HepG2 (cell line): ENCODE data around the gene ZNF683. TPM values are rescaled to one million over a fixed set of nuclear protein-coding genes. Genes with fewer than 3 reads are reported as not detected.

Experiments used
- ATAC-seq: fragments of 200-7000 bp; cut with Tn5 transposase; 3 replicates; pipeline ENCODE4 v1.9.1; 2020; ENCODE audit warnings: mild to moderate bottlenecking, moderate library complexity
- BruUV-seq: library from RNA; stranded (reverse); fragments of 400-500 nt; replicated peaks from 2 replicates; lab custom pipeline; 2021; lab: Mats Ljungman, UMichigan
- CTCF ChIA-PET: fragments of 300-600 bp; formaldehyde crosslinking; extraction: SDS; loops from one replicate; lab custom pipeline; 2021; ENCODE audit warnings: low total read pairs, inconsistent platforms, low intra/inter-chr PET ratio; lab: Yijun Ruan, JAX
- POLR2A ChIA-PET: fragments of 350-600 bp; sonication (Branson Sonifier 250); formaldehyde crosslinking; loops from one replicate; lab custom pipeline; 2020; ENCODE audit warnings: antibody characterized with exemption, inconsistent platforms; lab: Yijun Ruan, JAX
- DNase-seq: peaks from one replicate; pipeline ENCODE4 v3.0.0-alpha.2; 2015; ENCODE audit warnings: low spot score
- FAIRE-seq: peaks from 3 replicates; lab custom pipeline; 2011; peaks lifted over from hg19 to GRCh38; lab: Jason Lieb, UNC
- H2AFZ ChIP-seq: one replicate; pipeline ENCODE4 v1.6.1; 2011; ENCODE audit warnings: low read length, inconsistent platforms
- H3K27ac ChIP-seq: fragments of 300-600 bp; 3 replicates; pipeline ENCODE4 v1.8.0; 2011; ENCODE audit warnings: mixed run types, mild to moderate bottlenecking, mixed read lengths, low read length, inconsistent platforms; ENCODE audit not compliant: insufficient read depth; ENCODE audit errors: extremely low read length
- H3K27me3 ChIP-seq, 2 experiments: fragments of 200-600 bp in 1 of 2; 2 replicates in 1 of 2; 3 replicates in 1 of 2; pipeline versions ENCODE4 v1.6.0 to v1.8.0; 2011; ENCODE audit warnings: low read length in 2 of 2, mild to moderate bottlenecking in 2 of 2, moderate library complexity in 2 of 2, inconsistent platforms in 1 of 2; ENCODE audit not compliant: insufficient read depth in 2 of 2, control insufficient read depth in 1 of 2
- H3K36me3 ChIP-seq, 2 experiments: fragments of 200-600 bp in 1 of 2; replicated peaks in 1 of 2; 2 replicates in 1 of 2; 3 replicates in 1 of 2; pipeline versions ENCODE4 v1.5.1 to v1.8.0; 2011; ENCODE audit warnings: low read length in 2 of 2, inconsistent platforms in 1 of 2; ENCODE audit not compliant: insufficient read depth in 2 of 2, control insufficient read depth in 1 of 2
- H3K4me1 ChIP-seq: 2 replicates; pipeline ENCODE4 v1.5.1; 2012; ENCODE audit warnings: low read length, inconsistent platforms; ENCODE audit not compliant: insufficient read depth
- H3K4me2 ChIP-seq: 2 replicates; pipeline ENCODE4 v1.6.0; 2011; ENCODE audit warnings: low read depth, low read length, inconsistent platforms
- H3K4me3 ChIP-seq, 3 experiments: fragments of 200-600 bp in 1 of 3; sonication (generic), shearing (Covaris generic) in 1 of 3; replicated peaks in 1 of 3; 2 replicates each; pipeline ENCODE4 v1.5.1; 2011 to 2016; ENCODE audit warnings: low read length in 3 of 3, inconsistent platforms in 2 of 3, low read depth in 2 of 3, mild to moderate bottlenecking in 2 of 3, control low read depth in 1 of 3, mixed read lengths in 1 of 3; ENCODE audit not compliant: insufficient read depth in 1 of 3
- H3K79me2 ChIP-seq: one replicate; pipeline ENCODE4 v1.6.1; 2011; ENCODE audit warnings: low read length, inconsistent platforms; ENCODE audit not compliant: insufficient read depth
- H3K9ac ChIP-seq: 2 replicates; pipeline ENCODE4 v1.6.0; 2011; ENCODE audit warnings: mild to moderate bottlenecking, low read depth, low read length, inconsistent platforms; ENCODE audit not compliant: insufficient read depth
- H3K9me3 ChIP-seq: 2 replicates; pipeline ENCODE4 v1.5.1; 2012; ENCODE audit warnings: mild to moderate bottlenecking, low read length
- H4K20me1 ChIP-seq: 2 replicates; pipeline ENCODE4 v1.6.0; 2011; ENCODE audit warnings: inconsistent platforms, mild to moderate bottlenecking, low read length, moderate library complexity; ENCODE audit not compliant: insufficient read depth
- BCLAF1 ChIP-seq: fragments of 450-650 bp; IDR thresholded peaks from 2 replicates; pipeline ENCODE4 v1.6.1; 2017; ENCODE audit warnings: mild to moderate bottlenecking
- FOXO1 ChIP-seq: sonication (generic); formaldehyde crosslinking; IDR thresholded peaks from 2 replicates; pipeline ENCODE4 v1.4.0; 2020; ENCODE audit warnings: missing genetic modification reagents
- GLI4 ChIP-seq: sonication (generic); formaldehyde crosslinking; IDR thresholded peaks from 2 replicates; pipeline ENCODE4 v1.5.1; 2020; ENCODE audit warnings: missing genetic modification reagents, mild to moderate bottlenecking, moderate library complexity, borderline replicate concordance
- HCFC1 ChIP-seq: fragments of 150-350 bp; IDR thresholded peaks from 2 replicates; pipeline ENCODE4 v1.6.1; 2014; ENCODE audit warnings: low read depth, low read length
- HDAC6 ChIP-seq: fragments of 200-600 bp; sonication (generic); IDR thresholded peaks from 2 replicates; pipeline ENCODE4 v1.7.0; 2017; ENCODE audit warnings: mild to moderate bottlenecking, antibody characterized with exemption, low read length, low read depth
- KDM2A ChIP-seq: sonication (generic); formaldehyde crosslinking; IDR thresholded peaks from 2 replicates; pipeline ENCODE4 v1.4.0; 2020; ENCODE audit warnings: low read depth, missing genetic modification reagents, borderline replicate concordance
- MIXL1 ChIP-seq: IDR thresholded peaks from 2 replicates; pipeline ENCODE4 v1.6.1; 2016
- SALL1 ChIP-seq: sonication (generic); formaldehyde crosslinking; IDR thresholded peaks from 2 replicates; pipeline ENCODE4 v1.8.0; 2022; ENCODE audit warnings: mild to moderate bottlenecking, missing genetic modification reagents
- STAG1 ChIP-seq: sonication (generic); formaldehyde crosslinking; IDR thresholded peaks from 2 replicates; pipeline ENCODE4 v1.4.0; 2020; ENCODE audit warnings: missing genetic modification reagents
- ZBTB38 ChIP-seq: sonication (generic); formaldehyde crosslinking; IDR thresholded peaks from 2 replicates; pipeline ENCODE4 v1.5.1; 2020; ENCODE audit warnings: mild to moderate bottlenecking, missing genetic modification reagents
- ZFAT ChIP-seq: sonication (generic); formaldehyde crosslinking; conservative IDR thresholded peaks from 2 replicates; pipeline ENCODE4 v1.8.1; 2023; ENCODE audit warnings: missing genetic modification reagents, inconsistent platforms
- ZNF251 ChIP-seq: sonication (generic); formaldehyde crosslinking; IDR thresholded peaks from 2 replicates; pipeline ENCODE4 v1.9.0; 2021; ENCODE audit warnings: mild to moderate bottlenecking, missing genetic modification reagents
- ZNF441 ChIP-seq: sonication (generic); formaldehyde crosslinking; IDR thresholded peaks from 2 replicates; pipeline ENCODE4 v1.7.0; 2021; ENCODE audit warnings: missing genetic modification reagents, borderline replicate concordance
- ZNF556 ChIP-seq: sonication (generic); formaldehyde crosslinking; IDR thresholded peaks from 2 replicates; pipeline ENCODE4 v1.4.0; 2020; ENCODE audit warnings: mild to moderate bottlenecking, missing genetic modification reagents, borderline replicate concordance
- ZNF672 ChIP-seq: sonication (generic); formaldehyde crosslinking; IDR thresholded peaks from 2 replicates; pipeline ENCODE4 v1.8.1; 2022; ENCODE audit warnings: missing genetic modification reagents
- ZNF691 ChIP-seq: sonication (generic); formaldehyde crosslinking; IDR thresholded peaks from 2 replicates; pipeline ENCODE4 v1.4.0; 2020; ENCODE audit warnings: missing genetic modification reagents, low read depth, mild to moderate bottlenecking, borderline replicate concordance
- WGBS: methylation state at CpG from one replicate; pipeline ENCODE4 v1.1.6; 2017; ENCODE audit warnings: low lambda C conversion rate; 5-methylcytosine and 5-hydroxymethylcytosine counted together
- in situ Hi-C: cut with HindIII; loops from 2 replicates; pipeline ENCODE4 v1.10.0; 2017; ENCODE audit warnings: low pct_unique_long_range_greater_than_20kb; ENCODE audit not compliant: extremely low pct_ligation_motif_present
- intact Hi-C: fragments of 100-400 bp; cut with micrococcal nuclease; formaldehyde crosslinking; loops from one replicate; pipeline ENCODE4 v1.10.0; 2022; ENCODE audit not compliant: unreplicated experiment
- polyA plus RNA-seq, 8 experiments: library from polyadenylated mRNA; depleted of rRNA in 3 of 8; stranded (reverse) in 7 of 8; unstranded in 1 of 8; fragments of >200 nt; fragmentation: Illumina TruSeq in 4 of 8; extraction: Trizol in 4 of 8; gene quantifications; 2 replicates each; pipeline versions ENCODE4 v1.2.1 to v1.2.3, GENCODE V29; 2011 to 2016; ENCODE audit warnings: low read depth in 4 of 8, missing spikeins in 1 of 8, mixed read lengths in 1 of 8; ENCODE audit not compliant: insufficient read depth in 1 of 8
- total RNA-seq, 5 experiments: library from RNA; depleted of rRNA; stranded (reverse); fragments of >200 nt; fragmentation: Illumina TruSeq; extraction: Trizol; gene quantifications; 2 replicates each; pipeline ENCODE4 v1.2.3, GENCODE V29; 2016; ENCODE audit warnings: low read depth in 1 of 5
- TF ChIP-seq, protein P1 (sequence below): sonication (generic); formaldehyde crosslinking; IDR thresholded peaks from 2 replicates; pipeline ENCODE4 v1.4.0; 2020; ENCODE audit warnings: missing genetic modification reagents

Gene ZNF683
- total and polyA plus RNA-seq, 2 of the 13 experiments (the other 11 are each of a cell fraction or from before 2014, with no cell fraction given), result not detected

GRCh38 chr1:26321315-26322041 lies 51.1 kb downstream of the ZNF683 start (continued):
- TF ChIP-seq ZNF672 (CRISPR knock-in tag) (no peak), FOXO1 (CRISPR knock-in tag) (0 out of 2 replicates have a peak, but pooled peaks have one; percentile 30), MIXL1 (CRISPR knock-in tag) (0 out of 2 replicates have a peak, but pooled peaks have one; percentile 31), KDM2A (peak; percentile 30; the same call in 1 of the 2 replicates), HCFC1 (no peak), SALL1 (CRISPR knock-in tag) (peak; percentile 61; the same call in 1 of the 2 replicates), STAG1 (CRISPR knock-in tag) (peak; percentile 92), ZBTB38 (peak; percentile 57; the same call in 1 of the 2 replicates)
- TF ChIP-seq, protein P1, sequence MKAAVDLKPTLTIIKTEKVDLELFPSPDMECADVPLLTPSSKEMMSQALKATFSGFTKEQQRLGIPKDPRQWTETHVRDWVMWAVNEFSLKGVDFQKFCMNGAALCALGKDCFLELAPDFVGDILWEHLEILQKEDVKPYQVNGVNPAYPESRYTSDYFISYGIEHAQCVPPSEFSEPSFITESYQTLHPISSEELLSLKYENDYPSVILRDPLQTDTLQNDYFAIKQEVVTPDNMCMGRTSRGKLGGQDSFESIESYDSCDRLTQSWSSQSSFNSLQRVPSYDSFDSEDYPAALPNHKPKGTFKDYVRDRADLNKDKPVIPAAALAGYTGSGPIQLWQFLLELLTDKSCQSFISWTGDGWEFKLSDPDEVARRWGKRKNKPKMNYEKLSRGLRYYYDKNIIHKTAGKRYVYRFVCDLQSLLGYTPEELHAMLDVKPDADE (CRISPR knock-in tag), result no peak
- TF ChIP-seq, all 625 proteins: peak for 30

GRCh38 chr1:26320896-26321295 lies 51.7 kb downstream of the ZNF683 start:
- no peak overlapping the region for H3K27ac ChIP-seq
- H2AFZ ChIP-seq, result no peak overlapping the region
- H3K79me2 ChIP-seq, result no peaks in the 10 kb centered on the region
- no CpG with 5 or more reads among the region's 2 CpGs for WGBS
- no peak for DNase-seq
- POLR2A ChIA-PET, result interaction anchor here (1.0 kb wide), 1 partner anchor 151 kb away, joined by 5 read pairs; the partner anchor contains the start of gene ZNF593
- H3K4me3 ChIP-seq, result no peak overlapping the region
- H3K27me3 ChIP-seq, result no peaks in the 10 kb centered on the region
- no peaks in the 10 kb centered on the region for H3K36me3 ChIP-seq
- ATAC-seq, result peak; percentile 14; the same call in 2 of the 3 replicates
- BruUV-seq, result no TSS peak
- intact Hi-C loops (loop anchor here (1.0 to 2.0 kb wide), 4 partner anchors 36 to 70 kb away; no protein-coding TSS in a partner anchor), in situ Hi-C loops (loop anchor here (5.0 kb wide), 2 partner anchors 39 to 41 kb away; partner anchors contain the start of gene SH3BGRL3)
- no peaks in the 10 kb centered on the region for H3K4me1 ChIP-seq
- no peaks in the 10 kb centered on the region for H3K9me3 ChIP-seq
- CTCF ChIA-PET, result interaction anchor here (1.1 to 2.3 kb wide), 4 partner anchors 35 to 131 kb away, joined by 3 to 26 read pairs (median 16); partner anchors contain the start of gene CATSPER4
- H3K4me2 ChIP-seq, result no peak overlapping the region
- H3K9ac ChIP-seq, result no peak overlapping the region
- no peak for FAIRE-seq
- H4K20me1 ChIP-seq, result no peaks in the 10 kb centered on the region
- TF ChIP-seq HDAC6 (no peak), ZNF441 (CRISPR knock-in tag) (no peak), ZNF251 (no peak), FOXO1 (CRISPR knock-in tag) (no peak), ZNF556 (no peak), ZFAT (no peak), ZNF691 (CRISPR knock-in tag) (no peak), GLI4 (CRISPR knock-in tag) (no peak), BCLAF1 (no peak)
